Activated CD8-positive, alpha-beta memory T cell treated with anti-CD3 and anti-CD28 coated beads for 48 hours (primary cell): ENCODE results near the gene TEX264.

Source experiments
- DNase-seq, 3 experiments: peaks; one replicate each; pipeline ENCODE4 v3.0.0-alpha.2; 2020; ENCODE audit warnings: low read depth in 2 of 3, low spot score in 2 of 3

TEX264 gene

GRCh38 chr3:51747840-51748239 lies 76.8 kb downstream of the TEX264 start:
- no peak for DNase-seq

DNA sequence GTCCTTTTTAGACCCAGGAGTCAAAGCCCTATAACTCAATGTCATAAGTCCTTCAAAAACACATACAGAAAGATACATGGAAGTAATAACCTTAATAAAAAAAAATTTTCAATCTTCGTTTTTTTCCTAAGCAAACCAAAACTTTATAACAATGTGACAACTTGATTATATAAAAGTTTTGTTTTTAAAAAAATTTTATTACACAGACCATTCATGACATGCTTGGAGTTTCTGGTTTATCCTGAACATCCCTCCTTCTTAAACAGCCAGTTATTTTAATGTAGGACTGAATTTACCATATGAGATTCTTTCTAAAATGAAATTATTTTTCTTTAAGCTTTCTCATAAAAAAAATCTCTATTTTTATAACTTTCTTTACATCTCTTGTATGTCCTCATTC lies 77.3 kb downstream of the TEX264 start:
- DNase-seq, result no peak

GRCh38 chr3:51750878-51751277 lies 79.8 kb downstream of the TEX264 start:
- DNase-seq, result no peak

DNA sequence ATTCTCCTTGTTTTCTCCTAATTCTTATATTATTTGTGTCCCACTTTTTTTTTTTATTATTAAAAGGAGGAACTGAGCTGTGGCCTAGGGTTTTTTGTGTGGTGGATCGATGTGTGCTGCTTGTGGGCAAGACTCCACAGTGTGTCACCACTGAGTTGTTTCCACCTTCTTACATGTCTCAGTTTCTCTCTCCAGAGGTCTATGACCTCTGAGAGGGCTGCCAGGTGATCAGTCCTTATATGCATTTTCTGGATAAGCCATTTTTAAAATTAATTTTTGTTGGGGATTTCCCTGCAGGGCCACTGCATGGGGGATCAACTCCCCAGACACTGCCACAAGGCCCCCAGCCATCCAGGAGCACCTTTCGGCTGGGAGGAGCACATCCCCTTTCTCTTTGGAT lies 80.2 kb downstream of the TEX264 start:
- no peak for DNase-seq
